ENCODE results near the gene ADCY7.
"Not testable (repeated sequence)": the region's sequence is repeated elsewhere in the genome, so short reads cannot be mapped to it uniquely, and the experiment has no call there.

ADCY7 gene

DNA sequence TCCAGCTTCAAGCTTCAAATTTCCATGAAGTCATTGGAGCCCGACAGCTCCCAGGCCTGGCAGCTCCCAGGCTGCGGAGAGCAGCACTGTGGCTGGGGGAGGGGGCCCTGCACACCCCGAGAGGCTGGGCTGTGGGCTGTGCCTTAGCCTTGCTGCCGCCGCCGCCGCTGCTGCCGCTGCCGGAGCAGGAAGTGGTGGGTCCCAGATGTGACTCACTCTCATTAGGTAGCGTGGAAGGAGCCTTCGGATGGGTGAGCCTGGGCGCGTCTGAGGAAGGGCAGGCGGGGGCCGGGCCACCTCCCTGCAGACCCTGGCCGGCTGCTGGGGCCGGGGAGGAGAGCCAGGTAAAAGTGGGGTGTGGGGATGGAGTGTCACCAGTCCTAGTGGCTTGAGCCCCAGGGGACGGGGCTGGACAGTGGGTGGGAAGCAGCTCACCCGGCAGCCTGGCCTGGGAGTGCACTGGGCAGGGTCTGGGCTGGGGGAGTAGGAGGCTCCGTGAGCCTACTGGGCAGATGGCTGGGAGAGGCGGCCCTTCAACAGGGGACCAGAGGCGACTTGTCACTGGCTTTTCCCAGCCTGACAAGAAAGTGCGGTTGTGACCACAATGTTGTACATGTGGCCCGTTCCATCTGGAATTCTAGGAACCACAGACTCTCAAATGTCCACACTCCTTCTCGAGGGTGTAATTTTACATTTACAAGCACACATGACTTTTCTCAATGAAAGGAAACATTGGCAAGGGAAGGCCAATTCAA lies at the start of gene ADCY7:
TSS of gene ADCY7 (plus strand) at position 215 of the 755 bp plus-strand sequence. CDS start 21,629 bp downstream, outside the sequence.
- in situ Hi-C loops (cut with MboI; ENCODE audit: low sequenced_read_pairs) = loop anchor here (10.0 kb wide), 1 partner anchor 48 kb away; no protein-coding TSS in a partner anchor

DNA sequence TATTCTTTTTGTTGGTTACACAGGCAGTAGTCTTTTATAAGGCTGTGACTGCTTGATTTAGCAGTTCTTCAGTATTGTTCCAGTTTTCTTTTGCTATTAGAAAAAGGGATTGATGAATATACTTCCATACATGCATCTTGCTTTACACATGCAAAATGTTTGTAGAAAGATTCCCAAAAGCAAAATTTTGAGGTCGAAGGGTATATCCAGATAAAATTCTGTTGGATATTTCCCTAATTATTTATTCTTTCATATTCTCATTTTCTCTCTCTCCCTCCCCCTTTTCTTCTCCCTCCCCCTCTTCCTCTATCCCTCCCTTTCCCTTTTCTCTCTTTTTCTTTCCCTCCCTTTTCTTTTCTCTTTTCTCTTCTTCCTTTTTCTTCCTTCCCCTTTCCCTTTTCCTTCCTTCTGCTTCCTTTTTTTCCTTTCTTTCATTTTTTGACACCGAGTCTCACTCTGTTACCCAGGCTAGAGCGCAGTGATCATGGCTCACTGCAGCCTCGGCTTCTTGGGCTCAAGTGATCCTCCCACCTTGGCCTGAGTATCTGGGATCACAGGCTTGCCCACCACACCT lies 46.9 kb upstream of the ADCY7 start:
- in situ Hi-C loops (cut with MboI; ENCODE audit: low sequenced_read_pairs) = loop anchor here (10.0 kb wide), 3 partner anchors 135 to 445 kb away; partner anchors contain the start of gene CNEP1R1

DNA sequence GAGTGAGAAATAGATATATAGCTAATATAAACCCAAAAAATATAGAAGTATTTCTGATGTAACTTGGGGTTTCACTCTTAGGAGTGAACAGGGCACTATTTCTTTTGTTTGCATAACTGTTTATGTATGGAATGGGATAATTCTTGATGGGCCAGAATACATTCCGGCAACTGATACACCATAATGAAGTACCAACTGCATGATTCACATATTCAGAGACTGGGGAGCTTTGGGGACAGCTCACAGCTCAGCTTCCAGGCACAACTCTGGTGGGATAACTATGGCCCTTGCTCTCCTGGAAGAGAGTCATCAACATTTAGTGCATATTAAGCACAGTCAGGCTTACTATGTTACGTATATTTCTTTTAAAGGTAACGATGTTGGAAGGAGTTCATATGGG lies 42.1 kb upstream of the ADCY7 start:
- in situ Hi-C loops (cut with MboI; ENCODE audit: low sequenced_read_pairs) = no loop called here

DNA sequence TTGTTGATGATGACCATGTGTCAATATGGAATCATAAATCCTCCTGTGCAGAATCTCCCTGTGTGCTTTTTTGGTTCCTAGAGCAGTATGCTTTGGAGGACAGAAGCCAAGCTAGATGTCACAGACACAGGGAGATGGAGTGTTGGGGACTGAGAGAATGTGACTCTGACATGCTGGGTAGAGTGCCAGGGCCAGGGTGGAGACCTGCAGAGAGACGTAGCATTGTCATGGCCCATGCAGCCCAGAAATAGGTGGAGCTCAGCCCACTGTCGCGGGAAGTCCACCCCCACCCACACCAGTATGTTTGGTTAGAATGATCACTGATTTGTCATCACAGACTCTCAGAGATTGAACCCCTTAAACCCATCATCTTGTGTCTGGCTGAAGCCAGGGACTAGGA lies 39.2 kb upstream of the ADCY7 start:
- in situ Hi-C loops (cut with MboI; ENCODE audit: low sequenced_read_pairs) = no loop called here

DNA sequence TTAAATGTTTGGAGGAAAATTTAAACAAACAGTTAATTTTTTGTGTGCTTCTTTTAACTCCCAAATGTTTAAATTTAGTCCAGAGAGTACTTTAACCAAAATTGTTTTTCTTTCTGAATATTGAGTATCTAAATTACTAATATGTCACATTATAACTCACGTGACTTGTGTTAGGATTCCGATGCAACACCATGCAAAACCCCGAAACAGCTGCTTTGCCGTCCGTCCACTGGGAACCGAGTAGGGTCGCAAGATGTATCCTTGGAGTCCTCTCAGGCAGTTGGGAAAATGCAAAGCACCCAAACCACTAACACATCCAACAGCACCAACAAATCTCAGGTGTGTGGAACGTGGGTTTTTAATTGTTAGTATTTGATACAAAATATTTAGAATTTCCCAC lies 38.7 kb upstream of the ADCY7 start:
- in situ Hi-C loops (cut with MboI; ENCODE audit: low sequenced_read_pairs) = no loop called here

DNA sequence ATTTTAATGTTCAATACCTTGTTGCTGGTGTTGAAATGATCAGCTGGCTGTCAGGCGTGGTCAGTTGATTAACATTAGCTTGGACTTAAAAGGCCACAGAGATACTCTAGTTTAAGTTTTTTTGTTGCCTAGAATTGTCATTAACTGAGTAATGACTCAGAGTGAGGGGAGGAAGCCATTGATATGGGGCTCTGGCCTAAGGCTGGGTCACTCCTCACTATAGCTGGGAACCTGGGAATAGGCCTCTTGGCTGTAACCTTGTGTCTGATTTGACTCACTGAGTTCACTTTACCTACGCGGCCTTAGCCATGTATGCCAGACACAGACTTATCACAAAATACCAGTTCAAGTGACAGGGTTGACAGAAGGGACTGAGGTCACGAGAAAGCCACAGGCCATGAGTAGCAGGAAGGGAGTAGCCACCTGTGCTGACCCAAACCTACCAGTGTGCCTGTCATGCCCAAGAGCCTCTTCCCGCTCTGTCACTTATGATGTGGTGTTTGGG lies 37.9 kb upstream of the ADCY7 start:
- in situ Hi-C loops (cut with MboI; ENCODE audit: low sequenced_read_pairs) = no loop called here

DNA sequence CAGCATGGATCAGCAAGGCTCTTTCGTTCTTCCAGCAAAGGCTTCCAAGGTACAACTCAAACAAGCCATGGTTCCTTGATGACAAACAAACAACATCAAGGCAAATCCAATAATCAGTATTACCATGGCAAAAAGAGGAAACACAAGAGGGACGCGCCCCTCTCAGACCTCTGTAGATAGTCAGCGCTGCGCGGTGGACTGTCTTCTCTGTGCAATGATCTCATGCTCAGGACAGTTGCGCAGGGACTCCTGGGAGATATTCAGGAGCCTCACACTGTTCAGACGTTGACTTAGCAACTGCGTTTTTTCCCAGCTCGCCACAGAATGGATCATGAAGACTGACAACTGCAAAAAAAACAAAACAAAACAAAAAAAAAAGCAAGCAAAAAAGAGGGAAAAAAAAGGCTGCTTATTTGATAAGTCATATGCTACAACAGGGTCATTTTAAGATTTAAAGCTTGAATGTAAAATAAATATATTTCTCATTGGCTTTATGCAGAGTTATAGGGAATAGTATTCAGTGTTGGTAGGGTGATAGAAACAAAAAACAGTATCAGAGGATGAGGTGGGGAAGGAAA lies 37.1 kb upstream of the ADCY7 start:
- in situ Hi-C loops (cut with MboI; ENCODE audit: low sequenced_read_pairs) = no loop called here

DNA sequence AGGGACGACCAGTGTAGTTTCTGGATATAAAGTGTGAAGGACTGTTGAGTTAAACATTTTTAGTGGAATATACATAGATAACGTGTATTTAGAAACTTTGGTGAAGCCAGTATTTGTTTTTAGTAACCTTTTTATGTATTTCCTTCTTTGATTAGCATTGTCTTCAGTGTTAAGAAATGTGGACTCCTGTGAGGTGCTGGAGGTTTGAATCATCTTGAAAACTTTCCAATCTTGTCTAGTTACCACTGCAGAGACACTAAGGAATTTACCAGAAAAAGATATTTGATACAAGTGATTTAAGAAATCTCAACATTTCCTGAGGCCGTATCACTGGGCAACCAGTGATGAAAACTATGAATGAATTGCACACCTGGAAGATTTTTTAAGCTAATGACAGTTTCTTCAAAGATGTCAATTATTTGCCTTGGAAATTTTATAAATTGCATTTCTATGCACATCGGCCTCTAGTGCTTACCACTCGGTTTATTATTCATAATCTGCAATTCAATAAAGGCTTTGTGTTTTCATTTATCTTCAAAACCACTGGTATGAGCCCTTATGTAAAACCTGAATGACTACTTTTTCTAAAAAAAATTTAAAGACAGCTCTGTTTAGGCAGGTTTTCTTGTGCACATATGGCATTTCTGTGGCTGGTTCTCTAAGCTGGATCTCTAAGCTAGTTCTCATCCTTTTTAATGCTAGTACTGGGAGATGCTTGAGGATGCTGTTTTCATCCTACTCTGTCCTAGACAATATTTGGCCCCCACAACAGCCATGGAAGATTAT lies 31.4 kb upstream of the ADCY7 start:
- in situ Hi-C loops (cut with MboI; ENCODE audit: low sequenced_read_pairs) = no loop called here

DNA sequence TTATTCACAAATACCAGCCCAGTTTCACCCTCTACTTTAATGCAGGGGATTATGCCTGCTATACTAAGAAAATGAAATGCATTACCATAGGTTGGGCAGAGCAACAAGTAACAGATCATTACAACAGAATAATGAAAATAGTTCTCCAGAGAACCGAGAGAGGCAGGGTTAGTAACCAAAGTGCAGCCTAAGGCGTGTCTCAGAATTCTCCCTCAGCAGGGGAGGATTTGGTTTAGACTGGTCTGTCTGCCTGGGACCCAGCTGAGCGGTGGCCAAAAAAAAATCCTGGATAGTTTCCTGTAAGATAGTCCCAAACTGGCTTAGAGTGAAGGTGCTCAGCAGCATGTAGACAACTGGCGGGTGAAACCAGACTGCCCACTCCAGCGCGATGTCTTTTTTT lies 30.8 kb upstream of the ADCY7 start:
- in situ Hi-C loops (cut with MboI; ENCODE audit: low sequenced_read_pairs) = no loop called here

DNA sequence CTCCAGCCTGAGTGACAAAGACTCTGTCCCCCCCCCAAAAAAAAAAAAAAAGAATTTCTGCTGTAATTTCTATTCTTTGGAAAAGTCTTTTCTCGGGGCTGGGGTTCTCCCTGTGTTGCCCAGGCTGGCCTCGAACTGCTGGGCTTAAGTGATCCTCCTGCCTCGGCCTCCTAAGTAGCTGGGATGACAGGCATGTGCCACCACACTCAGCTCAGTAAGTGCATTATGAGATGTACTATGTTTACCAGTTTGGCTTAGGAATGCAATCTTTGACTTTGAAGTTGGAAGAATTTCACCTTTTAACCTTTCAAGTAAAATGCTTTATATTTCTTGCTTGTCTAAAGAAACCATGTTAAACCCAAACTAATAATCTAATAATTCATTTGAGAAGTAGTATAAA lies 28.0 kb upstream of the ADCY7 start:
- in situ Hi-C loops (cut with MboI; ENCODE audit: low sequenced_read_pairs) = no loop called here

DNA sequence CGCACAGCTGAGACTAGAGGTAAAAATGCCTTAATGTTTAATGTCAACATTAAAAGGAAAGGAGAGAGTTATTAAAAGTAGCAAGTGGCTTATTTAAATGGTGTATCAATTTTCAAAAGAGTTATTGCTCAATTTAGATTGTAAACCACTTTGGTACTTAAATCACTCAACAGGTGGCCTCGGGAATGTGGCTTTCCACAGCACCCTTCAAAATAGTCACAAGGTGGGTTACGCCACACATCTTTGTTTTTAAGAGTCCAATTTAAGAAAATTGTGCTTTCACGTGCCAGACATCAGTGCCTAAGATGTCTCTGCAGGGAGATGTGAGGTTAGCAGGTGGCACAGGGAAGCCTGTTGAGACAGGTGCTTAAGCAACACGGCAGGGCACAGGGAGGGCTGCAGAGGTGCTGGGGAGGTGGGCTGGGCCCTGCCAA lies 27.5 kb upstream of the ADCY7 start:
- in situ Hi-C loops (cut with MboI; ENCODE audit: low sequenced_read_pairs) = no loop called here

DNA sequence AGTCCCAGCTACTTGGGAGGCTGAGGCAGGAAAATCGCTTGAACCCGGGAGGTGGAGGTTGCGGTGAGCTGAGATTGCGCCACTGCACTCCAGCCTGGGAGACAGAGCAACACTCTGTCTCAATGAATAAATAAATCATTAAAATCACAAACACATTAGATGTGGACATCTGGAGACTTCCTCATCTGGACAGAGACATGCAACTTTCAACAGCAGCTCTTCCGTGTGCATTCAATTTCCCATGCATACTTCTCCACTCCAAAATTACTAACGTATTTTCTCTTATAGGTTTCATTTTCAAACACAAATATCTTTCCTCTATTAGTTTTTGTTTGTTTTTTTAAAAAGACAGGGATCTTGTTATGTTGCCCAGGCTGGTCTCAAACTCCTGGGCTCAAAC lies 23.3 kb upstream of the ADCY7 start:
- in situ Hi-C loops (cut with MboI; ENCODE audit: low sequenced_read_pairs) = not testable (repeated sequence)

DNA sequence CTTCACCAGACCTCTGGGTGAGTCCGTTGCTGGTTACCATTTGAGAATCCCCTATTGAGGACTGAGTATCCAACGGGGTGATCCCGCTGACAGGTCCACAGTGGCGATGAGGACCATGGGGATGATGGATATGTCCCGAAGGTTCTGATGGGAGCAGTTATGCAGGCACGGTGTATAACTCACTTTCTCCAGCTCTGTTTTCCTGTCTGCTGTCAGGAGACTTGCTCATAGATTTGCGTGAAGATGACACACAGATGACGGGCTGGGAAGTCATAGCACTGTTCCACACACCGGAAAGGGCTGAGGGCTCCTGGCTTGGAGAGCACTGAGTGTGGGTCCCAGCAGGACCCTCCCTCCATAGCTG lies 22.2 kb upstream of the ADCY7 start:
- in situ Hi-C loops (cut with MboI; ENCODE audit: low sequenced_read_pairs) = no loop called here

DNA sequence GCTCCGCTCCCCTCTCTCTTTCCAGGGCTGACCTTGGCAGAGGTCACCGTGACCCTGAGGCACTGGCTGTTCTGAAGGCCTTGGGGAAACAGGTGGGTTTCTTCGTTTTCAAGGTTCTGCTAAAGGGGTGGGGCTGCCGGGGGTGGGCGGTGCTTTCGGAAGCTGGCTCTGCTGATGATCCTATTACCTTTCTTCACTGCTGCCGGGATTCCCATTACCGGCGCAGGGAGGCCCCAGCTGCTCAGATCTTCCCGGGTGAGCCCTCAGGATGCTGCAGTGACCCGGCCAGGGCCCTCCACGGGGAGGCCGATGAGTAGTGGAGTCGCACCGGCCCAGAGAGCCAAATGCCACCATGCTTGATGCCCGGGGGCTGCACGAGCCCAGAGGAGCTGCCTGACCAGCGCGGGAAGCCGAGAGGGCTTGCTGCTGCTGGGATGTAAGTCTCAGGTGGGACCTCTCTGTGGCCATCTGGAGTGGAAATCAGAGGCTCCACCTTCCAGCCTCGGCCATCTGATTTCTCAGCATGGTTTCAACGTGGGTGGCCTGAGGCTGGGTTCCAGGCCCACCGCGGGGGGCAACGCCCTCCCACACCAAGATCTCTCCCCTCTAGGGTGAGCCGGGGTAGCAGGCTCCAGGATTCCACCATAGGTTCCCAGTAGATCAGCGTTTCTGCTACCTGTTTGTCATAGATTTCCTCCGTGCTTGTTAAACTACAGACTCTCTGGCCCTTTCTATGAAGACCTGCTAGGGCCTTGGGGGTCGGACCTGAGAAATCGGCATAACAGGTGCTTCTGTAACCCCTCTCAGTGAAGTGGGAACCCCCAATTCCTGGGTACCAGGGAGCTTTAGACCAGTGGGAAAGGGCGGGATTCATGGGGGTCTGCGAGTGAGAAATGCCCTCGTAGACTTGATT lies 21.6 kb upstream of the ADCY7 start:
- in situ Hi-C loops (cut with MboI; ENCODE audit: low sequenced_read_pairs) = no loop called here

DNA sequence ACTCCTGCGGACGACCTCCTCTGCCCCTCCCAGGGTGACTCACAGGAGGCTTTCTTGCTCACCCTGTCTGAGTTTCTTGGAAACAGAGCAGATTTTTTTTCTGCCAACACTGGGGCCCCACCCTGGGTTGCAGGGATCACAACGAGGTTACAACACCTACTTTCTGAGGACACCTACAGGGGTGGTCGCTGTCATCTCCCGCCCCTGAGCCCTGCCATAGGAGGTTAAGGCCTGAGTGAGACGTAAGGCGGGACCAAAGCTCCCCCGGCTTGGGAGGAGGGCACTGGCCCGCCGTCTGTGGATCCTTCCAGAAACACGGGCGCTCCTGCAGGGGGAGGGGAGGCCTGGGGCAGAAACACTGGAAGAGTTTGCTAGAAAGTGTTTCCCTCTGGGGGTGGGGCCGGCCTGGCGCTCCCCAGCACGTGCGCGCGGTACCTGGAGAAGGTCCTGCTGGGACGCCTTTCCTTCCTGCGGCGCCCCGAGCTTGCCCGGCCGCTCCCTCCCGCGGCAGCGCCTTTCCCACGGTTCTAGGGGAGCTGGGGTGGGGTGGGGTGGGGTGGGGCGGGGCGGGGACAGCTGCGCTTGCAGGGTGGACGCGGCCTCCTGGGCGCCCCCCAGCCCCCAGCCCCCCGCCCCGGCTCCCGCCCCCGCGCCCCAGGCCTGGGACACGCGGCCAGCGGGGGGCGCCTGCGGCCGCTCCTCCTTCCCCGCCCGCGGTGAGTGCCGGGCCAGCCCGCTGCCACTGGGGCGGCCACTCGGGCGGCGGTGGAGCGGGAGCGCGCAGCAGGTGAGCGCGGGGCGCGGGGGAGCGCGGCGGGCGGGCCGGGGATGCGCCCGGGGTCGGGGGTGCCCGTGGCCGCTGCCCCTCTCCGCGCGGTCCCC lies 20.7 kb upstream of the ADCY7 start:
- in situ Hi-C loops (cut with MboI; ENCODE audit: low sequenced_read_pairs) = no loop called here

DNA sequence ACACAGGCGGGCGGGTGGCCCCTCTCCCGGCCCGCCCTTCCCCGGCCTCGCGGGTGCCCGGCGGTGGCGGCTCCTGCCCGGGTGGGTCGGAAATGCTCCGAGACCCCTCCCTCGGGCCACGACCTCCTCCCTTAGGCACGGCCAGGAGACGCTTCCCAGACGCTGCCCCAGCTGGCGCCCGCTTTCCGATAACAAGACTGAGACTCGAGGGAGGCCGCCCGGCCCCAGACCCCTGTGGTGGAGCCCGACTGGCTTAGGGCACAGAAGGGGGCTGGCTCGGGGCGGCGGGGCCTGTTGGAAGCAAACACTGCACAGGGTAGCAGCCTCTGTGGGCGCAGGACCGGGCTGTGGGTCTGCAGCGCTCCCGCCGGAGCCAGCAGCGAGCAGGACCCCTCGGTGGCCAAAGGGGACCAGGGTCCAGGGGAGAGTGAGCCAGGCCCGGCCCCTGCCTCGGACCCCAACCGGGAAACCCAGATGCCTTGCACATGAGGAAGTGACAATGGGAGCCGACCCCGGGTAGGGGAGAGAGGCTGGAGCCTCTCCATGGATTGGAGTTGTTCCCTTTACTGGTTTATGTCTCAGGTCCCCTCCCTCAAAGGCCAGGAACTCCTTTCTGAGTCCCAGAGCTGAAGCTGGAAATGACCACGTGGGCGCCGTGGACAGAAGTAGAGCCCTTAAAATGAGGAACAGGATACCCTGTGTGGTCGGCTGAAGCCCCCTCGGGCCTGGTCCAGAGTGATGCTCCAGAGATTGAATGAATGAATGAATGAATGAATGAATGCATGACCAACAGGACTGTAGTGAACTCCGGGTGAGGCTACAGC lies 19.8 kb upstream of the ADCY7 start:
- in situ Hi-C loops (cut with MboI; ENCODE audit: low sequenced_read_pairs) = no loop called here

DNA sequence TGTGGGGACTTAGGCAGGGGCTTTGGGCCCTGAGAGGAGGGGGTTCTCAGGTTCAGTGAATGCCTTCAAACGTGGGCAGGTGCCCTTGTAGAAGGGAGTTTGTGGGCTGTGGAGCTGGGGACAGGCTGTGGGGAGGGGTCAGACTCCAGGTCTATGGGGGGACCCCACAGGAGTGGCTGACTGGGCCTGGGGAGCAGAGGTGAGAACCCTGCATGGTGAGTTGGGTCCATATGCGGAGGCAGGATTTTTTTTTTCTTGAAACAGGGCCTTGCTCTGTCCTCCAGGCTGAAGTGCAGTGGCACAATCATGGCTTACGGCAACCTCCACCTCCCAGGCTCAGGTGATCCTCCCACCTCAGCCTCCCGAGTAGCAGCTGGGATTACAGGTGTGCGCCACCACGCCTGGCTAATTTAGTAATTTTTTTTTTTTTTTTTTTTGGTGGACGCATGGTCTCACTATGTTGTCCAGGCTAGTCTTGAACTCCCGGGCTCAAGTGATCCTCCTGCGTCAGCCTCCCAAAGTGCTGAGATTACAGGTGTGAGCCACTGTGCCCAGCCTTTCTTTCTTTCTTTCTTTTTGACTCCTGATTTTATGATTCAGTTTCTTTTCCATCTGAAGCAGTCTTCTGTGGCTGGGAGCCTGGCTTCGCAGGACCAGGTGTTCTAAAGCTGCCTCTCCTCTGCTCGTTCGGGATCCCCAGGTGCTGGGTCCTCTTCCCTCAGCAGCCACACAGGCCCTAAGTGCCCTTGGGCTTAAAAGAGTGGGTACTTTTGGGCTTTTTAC lies 19.0 kb upstream of the ADCY7 start:
- in situ Hi-C loops (cut with MboI; ENCODE audit: low sequenced_read_pairs) = no loop called here
